Peyer's patch (tissue), 4 donors: ENCODE results near the gene ATP6AP1. TPM values are rescaled to one million over a fixed set of nuclear protein-coding genes. Genes with fewer than 3 reads are reported as not detected.

Experiments used
- DNase-seq, 3 donors: peaks; one replicate each; pipeline ENCODE4 v3.0.0-alpha.2; 2017 to 2019
- H3K27ac ChIP-seq, 4 donors: fragments of 200-600 bp; sonication (generic); one replicate each; pipeline ENCODE4 v1.5.1; 2016 to 2019
- H3K27me3 ChIP-seq, 2 donors: fragments of 200-600 bp; sonication (generic); one replicate each; pipeline ENCODE4 v1.5.1; 2019
- H3K36me3 ChIP-seq, 3 donors: fragments of 200-600 bp; sonication (generic); one replicate each; pipeline ENCODE4 v1.5.1; 2016 to 2019
- H3K4me1 ChIP-seq, 4 donors: fragments of 200-600 bp; sonication (generic); one replicate each; pipeline ENCODE4 v1.5.1; 2016 to 2019
- H3K4me3 ChIP-seq, 4 donors: fragments of 200-600 bp; sonication (generic); 1 replicate in 3 of 4; 2 replicates in 1 of 4; pipeline ENCODE4 v1.5.1; 2016 to 2019; ENCODE audit warnings: mild to moderate bottlenecking in 1 of 4
- H3K9me3 ChIP-seq, 4 donors: fragments of 200-600 bp; sonication (generic); one replicate each; pipeline ENCODE4 v1.5.1; 2016 to 2019; ENCODE audit warnings: mild to moderate bottlenecking in 1 of 4
- POLR2A ChIP-seq, 2 donors: fragments of 450-650 bp; IDR thresholded peaks; one replicate each; pipeline ENCODE4 v1.5.1; 2017; ENCODE audit warnings: antibody characterized with exemption in 2 of 2, mild to moderate bottlenecking in 2 of 2, moderate library complexity in 2 of 2
- total RNA-seq, 4 donors: library from RNA; depleted of rRNA; stranded (reverse); fragments of >200 nt; gene quantifications; one replicate each; pipeline ENCODE4 v1.1.0, GENCODE V29; 2016
- TF ChIP-seq, protein P1 (sequence below), 6 experiments: fragments of 450-650 bp in 4 of 6; fragments of 200-600 bp in 2 of 6; sonication (generic) in 1 of 6; IDR thresholded peaks; one replicate each; pipeline ENCODE4 v1.5.1; 2017 to 2019; ENCODE audit warnings: antibody characterized with exemption in 6 of 6, mild to moderate bottlenecking in 3 of 6, moderate library complexity in 1 of 6

ATP6AP1 gene
- total RNA-seq, 4 donors from 2014 or later: 11.6 to 80.0 (median 54.9) TPM

DNA sequence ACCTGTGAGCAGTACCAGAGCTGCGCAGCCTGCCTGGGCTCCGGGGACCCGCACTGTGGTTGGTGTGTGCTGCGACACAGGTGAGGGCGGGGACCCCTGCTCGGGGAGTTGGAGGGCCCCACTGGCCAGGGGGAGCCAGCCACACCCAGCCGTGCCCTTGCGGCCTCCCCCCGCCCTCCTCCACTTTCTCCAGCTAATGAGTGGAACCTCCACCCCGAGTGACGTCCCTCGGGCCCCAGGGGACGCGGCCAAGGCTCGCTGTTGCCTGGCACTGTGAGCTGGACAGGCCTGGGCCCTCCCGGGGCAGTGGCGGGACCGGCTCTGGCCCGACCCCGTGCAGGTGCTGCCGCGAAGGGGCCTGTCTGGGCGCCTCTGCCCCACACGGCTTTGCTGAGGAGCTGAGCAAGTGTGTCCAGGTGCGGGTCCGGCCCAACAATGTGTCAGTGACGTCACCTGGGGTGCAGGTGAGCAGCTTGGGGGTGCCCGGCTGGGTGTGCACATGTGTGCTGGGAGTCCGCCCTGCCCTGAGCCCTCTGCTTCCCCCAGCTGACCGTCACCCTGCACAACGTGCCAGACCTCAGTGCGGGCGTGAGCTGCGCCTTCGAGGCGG, 35.2 kb downstream of the ATP6AP1 start:
- DNase-seq: no peak
- TF ChIP-seq POLR2A (IDR thresholded peaks at IDR 0.05): no peak
- TF ChIP-seq, protein P1, sequence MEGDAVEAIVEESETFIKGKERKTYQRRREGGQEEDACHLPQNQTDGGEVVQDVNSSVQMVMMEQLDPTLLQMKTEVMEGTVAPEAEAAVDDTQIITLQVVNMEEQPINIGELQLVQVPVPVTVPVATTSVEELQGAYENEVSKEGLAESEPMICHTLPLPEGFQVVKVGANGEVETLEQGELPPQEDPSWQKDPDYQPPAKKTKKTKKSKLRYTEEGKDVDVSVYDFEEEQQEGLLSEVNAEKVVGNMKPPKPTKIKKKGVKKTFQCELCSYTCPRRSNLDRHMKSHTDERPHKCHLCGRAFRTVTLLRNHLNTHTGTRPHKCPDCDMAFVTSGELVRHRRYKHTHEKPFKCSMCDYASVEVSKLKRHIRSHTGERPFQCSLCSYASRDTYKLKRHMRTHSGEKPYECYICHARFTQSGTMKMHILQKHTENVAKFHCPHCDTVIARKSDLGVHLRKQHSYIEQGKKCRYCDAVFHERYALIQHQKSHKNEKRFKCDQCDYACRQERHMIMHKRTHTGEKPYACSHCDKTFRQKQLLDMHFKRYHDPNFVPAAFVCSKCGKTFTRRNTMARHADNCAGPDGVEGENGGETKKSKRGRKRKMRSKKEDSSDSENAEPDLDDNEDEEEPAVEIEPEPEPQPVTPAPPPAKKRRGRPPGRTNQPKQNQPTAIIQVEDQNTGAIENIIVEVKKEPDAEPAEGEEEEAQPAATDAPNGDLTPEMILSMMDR (IDR thresholded peaks at IDR 0.05): no peak
- Histone ChIP-seq H3K4me3 (no peak overlapping the region), H3K36me3 (peaks cover 0 to 19% (median 0%) of the 10 kb centered on the region in 3 donors), H3K9me3 (no peaks in the 10 kb centered on the region), H3K27ac (no peak overlapping the region), H3K4me1 (peaks cover 0 to 3% (median 2%) of the 10 kb centered on the region in 4 donors), H3K27me3 (no peaks in the 10 kb centered on the region)

DNA sequence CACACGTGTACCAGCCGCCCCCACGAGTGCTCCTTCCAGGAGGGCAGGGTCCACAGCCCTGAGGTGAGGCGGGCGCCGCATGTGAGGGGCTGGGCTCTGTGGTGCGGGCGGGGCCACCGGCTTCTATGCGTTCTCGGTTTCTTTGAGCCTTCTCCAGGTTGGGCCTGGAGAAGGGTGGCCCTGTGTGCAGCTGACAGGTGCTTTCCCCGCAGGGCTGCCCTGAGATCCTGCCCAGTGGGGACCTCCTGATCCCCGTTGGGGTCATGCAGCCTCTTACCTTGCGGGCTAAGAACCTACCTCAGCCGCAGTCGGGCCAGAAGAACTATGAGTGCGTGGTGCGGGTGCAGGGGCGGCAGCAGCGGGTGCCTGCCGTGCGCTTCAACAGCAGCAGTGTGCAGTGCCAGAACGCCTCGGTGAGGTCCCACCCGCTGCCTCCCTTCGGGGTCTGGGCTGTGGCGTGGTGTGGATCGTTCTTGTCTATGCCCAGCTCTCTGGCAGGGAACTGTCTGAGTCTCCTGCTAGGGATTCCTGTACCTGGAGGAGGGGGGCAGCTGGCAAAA, 36.4 kb downstream of the ATP6AP1 start:
- no peaks in the 10 kb centered on the region for H3K27me3 ChIP-seq
- no peaks in the 10 kb centered on the region for H3K9me3 ChIP-seq
- TF ChIP-seq, protein P1 (IDR thresholded peaks at IDR 0.05): no peak
- no peak for TF ChIP-seq POLR2A (IDR thresholded peaks at IDR 0.05)
- H3K4me1 ChIP-seq: no peaks in the 10 kb centered on the region
- peaks cover 0 to 19% (median 0%) of the 10 kb centered on the region in 3 donors for H3K36me3 ChIP-seq
- H3K4me3 ChIP-seq: no peak overlapping the region
- no peak for DNase-seq
- no peak overlapping the region for H3K27ac ChIP-seq

DNA sequence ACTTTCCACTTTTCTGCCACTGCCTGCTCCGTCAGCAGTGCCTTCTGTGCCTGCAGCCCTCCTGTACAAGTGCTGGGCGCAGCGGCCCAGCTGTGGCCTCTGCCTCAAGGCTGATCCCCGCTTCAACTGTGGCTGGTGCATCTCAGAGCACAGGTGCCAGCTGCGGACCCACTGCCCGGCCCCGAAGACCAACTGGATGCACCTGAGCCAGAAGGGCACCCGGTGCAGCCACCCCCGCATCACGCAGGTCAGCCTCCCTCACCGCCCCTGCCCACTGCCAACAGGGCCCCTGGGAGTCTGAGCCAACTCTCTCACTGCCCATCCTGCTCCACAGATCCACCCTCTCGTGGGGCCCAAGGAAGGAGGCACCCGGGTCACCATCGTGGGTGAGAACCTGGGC, 37.1 kb downstream of the ATP6AP1 start:
- H3K9me3 ChIP-seq: no peaks in the 10 kb centered on the region
- DNase-seq: no peak
- no peaks in the 10 kb centered on the region for H3K4me1 ChIP-seq
- TF ChIP-seq, protein P1 (IDR thresholded peaks at IDR 0.05): no peak
- no peak for TF ChIP-seq POLR2A (IDR thresholded peaks at IDR 0.05)
- H3K36me3 ChIP-seq: peaks cover 0 to 19% (median 0%) of the 10 kb centered on the region in 3 donors
- H3K27ac ChIP-seq: no peak overlapping the region
- no peaks in the 10 kb centered on the region for H3K27me3 ChIP-seq
- no peak overlapping the region for H3K4me3 ChIP-seq

DNA sequence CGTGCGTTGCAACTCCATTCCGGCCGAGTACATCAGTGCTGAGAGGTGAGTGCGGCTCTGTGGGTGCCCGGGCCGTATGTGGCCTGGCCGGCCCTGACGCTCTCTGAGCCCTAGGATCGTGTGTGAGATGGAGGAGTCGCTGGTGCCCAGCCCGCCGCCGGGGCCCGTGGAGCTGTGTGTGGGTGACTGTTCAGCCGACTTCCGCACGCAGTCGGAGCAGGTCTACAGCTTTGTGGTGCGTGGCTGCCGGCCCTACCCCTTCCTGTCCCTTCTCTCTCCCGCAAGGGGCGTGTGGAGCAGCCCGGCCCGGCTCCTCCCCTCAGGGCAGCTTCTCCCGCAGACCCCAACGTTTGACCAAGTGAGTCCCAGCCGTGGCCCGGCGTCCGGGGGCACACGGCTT, 37.6 kb downstream of the ATP6AP1 start:
- no peak for DNase-seq
- Histone ChIP-seq H3K27me3 (no peaks in the 10 kb centered on the region), H3K4me1 (no peaks in the 10 kb centered on the region), H3K27ac (no peak overlapping the region), H3K4me3 (no peak overlapping the region), H3K36me3 (peaks cover 0 to 19% (median 0%) of the 10 kb centered on the region in 3 donors), H3K9me3 (no peaks in the 10 kb centered on the region)
- TF ChIP-seq, protein P1 (IDR thresholded peaks at IDR 0.05): no peak
- no peak for TF ChIP-seq POLR2A (IDR thresholded peaks at IDR 0.05)

DNA sequence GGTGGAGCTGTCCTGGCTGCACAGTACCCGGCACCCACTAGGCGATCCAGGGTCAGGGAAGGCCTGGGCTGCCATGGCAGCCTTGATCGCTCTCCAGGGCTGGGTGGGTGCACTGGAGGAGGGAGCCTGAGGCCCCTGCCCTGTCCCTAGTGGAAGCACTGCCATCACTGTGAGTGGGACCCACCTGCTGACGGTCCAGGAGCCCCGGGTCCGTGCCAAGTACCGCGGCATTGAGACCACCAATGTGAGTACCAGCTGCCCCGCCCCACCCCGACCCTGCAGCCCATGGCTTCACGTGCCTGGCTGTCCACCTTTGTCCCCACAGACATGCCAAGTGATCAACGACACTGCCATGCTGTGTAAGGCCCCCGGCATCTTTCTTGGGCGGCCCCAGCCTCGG, 38.4 kb downstream of the ATP6AP1 start:
- H3K27me3 ChIP-seq: no peaks in the 10 kb centered on the region
- H3K36me3 ChIP-seq: peaks cover 0 to 19% (median 0%) of the 10 kb centered on the region in 3 donors
- H3K27ac ChIP-seq: no peak overlapping the region
- no peaks in the 10 kb centered on the region for H3K9me3 ChIP-seq
- no peaks in the 10 kb centered on the region for H3K4me1 ChIP-seq
- no peak overlapping the region for H3K4me3 ChIP-seq
- no peak for DNase-seq
- TF ChIP-seq, protein P1 (IDR thresholded peaks at IDR 0.05): no peak
- no peak for TF ChIP-seq POLR2A (IDR thresholded peaks at IDR 0.05)
